ENCODE results near the gene OR2A25.
"Not testable (repeated sequence)": the region's sequence is repeated elsewhere in the genome, so short reads cannot be mapped to it uniquely, and the experiment has no call there.

The OR2A25 gene

GRCh38 chr7:144069511-144069910 lies at the start of gene OR2A25:
Gene OR2A25 (plus strand): TSS chr7:144069811. CDS start chr7:144074220, 4,409 bp downstream.
- no peak for DNase-seq

- no peak for DNase-seq
These were observed 49.3 kb upstream of the OR2A25 start for GRCh38 chr7:144020340-144020739.

- DNase-seq, result no peak
These were observed 47.4 kb upstream of the OR2A25 start for GRCh38 chr7:144022169-144022568.

GRCh38 chr7:144023171-144023827 lies 46.3 kb upstream of the OR2A25 start:
- DNase-seq, result no peak

GRCh38 chr7:144024213-144024612 lies 45.4 kb upstream of the OR2A25 start:
- DNase-seq, result no peak

- no peak for DNase-seq
These were observed 43.3 kb upstream of the OR2A25 start for GRCh38 chr7:144026203-144026883.

- no peak for DNase-seq
These were observed 42.5 kb upstream of the OR2A25 start for GRCh38 chr7:144027070-144027469.

- DNase-seq, result no peak
These were observed 41.6 kb upstream of the OR2A25 start for GRCh38 chr7:144027974-144028373.

- DNase-seq, result no peak
These were observed 41.1 kb upstream of the OR2A25 start for GRCh38 chr7:144028547-144028946.

GRCh38 chr7:144032516-144032915 lies 37.1 kb upstream of the OR2A25 start:
- DNase-seq, result no peak

- no peak for DNase-seq
These were observed 36.5 kb upstream of the OR2A25 start for GRCh38 chr7:144032985-144033709.

GRCh38 chr7:144035385-144035784 lies 34.2 kb upstream of the OR2A25 start:
- no peak for DNase-seq

- no peak for DNase-seq
These were observed 33.2 kb upstream of the OR2A25 start for GRCh38 chr7:144036302-144036885.

- DNase-seq, result no peak
These were observed 32.1 kb upstream of the OR2A25 start for GRCh38 chr7:144037414-144038035.

GRCh38 chr7:144038887-144039286 lies 30.7 kb upstream of the OR2A25 start:
- DNase-seq, result no peak

- no peak for DNase-seq
These were observed 21.0 kb upstream of the OR2A25 start, which contains the start of gene OR2A5 for GRCh38 chr7:144048648-144049047. Gene OR2A5 (plus strand): TSS chr7:144048948. CDS start chr7:144050402, 1,454 bp downstream.

- DNase-seq, result no peak
These were observed 20.1 kb upstream of the OR2A25 start for GRCh38 chr7:144049491-144049890.

- DNase-seq, result no peak
These were observed 19.5 kb upstream of the OR2A25 start for GRCh38 chr7:144050093-144050492.

GRCh38 chr7:144050884-144051283 lies 18.7 kb upstream of the OR2A25 start:
- not testable (repeated sequence) for DNase-seq

- DNase-seq, result no peak
These were observed 11.7 kb upstream of the OR2A25 start for GRCh38 chr7:144057954-144058353.

- DNase-seq, result no peak
These were observed 5.9 kb upstream of the OR2A25 start for GRCh38 chr7:144063710-144064109.

GRCh38 chr7:144069953-144070352 lies 342 bp downstream of the OR2A25 start:
- DNase-seq, result no peak

- DNase-seq, result no peak
These were observed 4.8 kb downstream of the OR2A25 start for GRCh38 chr7:144074374-144074773.
